Measurements from ENCODE around the gene COL18A1. TPM values are rescaled to one million over a fixed set of nuclear protein-coding genes. Genes with fewer than 3 reads are reported as not detected.

COL18A1 gene
- total RNA-seq, 4 donors from 2014 or later = 19.3 to 121 (median 23.3) TPM

- Histone ChIP-seq H3K36me3 (peaks cover 0 to 14% (median 0%) of the 10 kb centered on the region in 4 donors), H3K4me1 (peaks cover 0 to 15% (median 6%) of the 10 kb centered on the region in 4 donors), H3K27me3 (no peaks in the 10 kb centered on the region), H3K4me3 (no peak overlapping the region), H3K9me3 (peaks cover 23 to 24% of the 10 kb centered on the region in 2 donors), H3K27ac (no peak overlapping the region)
- intact Hi-C loops (cut with DNase I; ENCODE audit: low total_unique reads) (no loop called here), in situ Hi-C loops (cut with MboI; ENCODE audit: low pct_ligation_motif_present in 1 of 4, low pct_unique_long_range_greater_than_20kb in 1 of 4, low sequenced_read_pairs in 3 of 4) (no loop called here)
- TF ChIP-seq POLR2A (IDR thresholded peaks at IDR 0.05) (no peak), POLR2AphosphoS5 (IDR thresholded peaks at IDR 0.05) (no peak), EP300 (IDR thresholded peaks at IDR 0.05; ENCODE audit: low read depth) (no peak), CTCF (IDR thresholded peaks at IDR 0.05) (no peak)
- WGBS, 2 donors (ENCODE audit: low coverage in 1 of 2) = 90% methylated on average over 10 of the region's 15 CpGs; no CpG with 5 or more reads in 1 of the 2 donors
- DNase-seq = no peak
Measured at GRCh38 chr21:45517249-45518065, 112.5 kb downstream of the COL18A1 start.

- peaks cover 0 to 14% (median 0%) of the 10 kb centered on the region in 4 donors for H3K36me3 ChIP-seq
Measured at GRCh38 chr21:45518742-45519141, 113.8 kb downstream of the COL18A1 start.

GRCh38 chr21:45519182-45519581, 114.2 kb downstream of the COL18A1 start:
- in situ Hi-C loops (cut with MboI; ENCODE audit: low pct_ligation_motif_present in 1 of 4, low pct_unique_long_range_greater_than_20kb in 1 of 4, low sequenced_read_pairs in 3 of 4) = no loop called here
- peaks cover 0 to 2% (median under 1%) of the 10 kb centered on the region in 4 donors for H3K4me1 ChIP-seq

More at GRCh38 chr21:45518742-45519141, 113.8 kb downstream of the COL18A1 start:
- in situ Hi-C loops (cut with MboI; ENCODE audit: low pct_ligation_motif_present in 1 of 4, low pct_unique_long_range_greater_than_20kb in 1 of 4, low sequenced_read_pairs in 3 of 4) = no loop called here
- peaks cover 23 to 24% of the 10 kb centered on the region in 2 donors for H3K9me3 ChIP-seq
- TF ChIP-seq CTCF (IDR thresholded peaks at IDR 0.05) (no peak), EP300 (IDR thresholded peaks at IDR 0.05; ENCODE audit: low read depth) (no peak), POLR2A (IDR thresholded peaks at IDR 0.05) (no peak), POLR2AphosphoS5 (IDR thresholded peaks at IDR 0.05) (no peak)
- H3K27ac ChIP-seq = no peak overlapping the region
- no peak overlapping the region for H3K4me3 ChIP-seq
- whole genome bisulfite sequencing, 2 donors (ENCODE audit: low coverage in 1 of 2) = 88 to 96% methylated on average over 2 of the region's 2 CpGs
- no peak for DNase-seq
- H3K4me1 ChIP-seq = peaks cover 0 to 7% (median 3%) of the 10 kb centered on the region in 4 donors
- no peaks in the 10 kb centered on the region for H3K27me3 ChIP-seq
- intact Hi-C loops (cut with DNase I; ENCODE audit: low total_unique reads) = no loop called here

More at GRCh38 chr21:45519182-45519581, 114.2 kb downstream of the COL18A1 start:
- 92 to 96% methylated on average over 4 of the region's 4 CpGs for WGBS, 2 donors (ENCODE audit: low coverage in 1 of 2)
- TF ChIP-seq POLR2AphosphoS5 (IDR thresholded peaks at IDR 0.05) = no peak
- TF ChIP-seq POLR2A (IDR thresholded peaks at IDR 0.05) = no peak
- no peak for TF ChIP-seq CTCF (IDR thresholded peaks at IDR 0.05)
- no peak for TF ChIP-seq EP300 (IDR thresholded peaks at IDR 0.05; ENCODE audit: low read depth)
- H3K4me3 ChIP-seq = no peak overlapping the region
- H3K27me3 ChIP-seq = no peaks in the 10 kb centered on the region
- peaks cover 23 to 24% of the 10 kb centered on the region in 2 donors for H3K9me3 ChIP-seq
- H3K36me3 ChIP-seq = peaks cover 0 to 14% (median 0%) of the 10 kb centered on the region in 4 donors
- no peak overlapping the region for H3K27ac ChIP-seq
- no peak for DNase-seq
- intact Hi-C loops (cut with DNase I; ENCODE audit: low total_unique reads) = no loop called here

Measured in transverse colon (tissue), 4 donors.